Smooth muscle cell (in vitro differentiated cells): ENCODE data around the gene ETV3L. TPM values are rescaled to one million over a fixed set of nuclear protein-coding genes. Genes with fewer than 3 reads are reported as not detected.
A peak's percentile ranks its signal among the peaks of the same experiment; 100 is the strongest.

Experiments used
- DNase-seq: peaks from one replicate; lab custom pipeline; 2025; ENCODE audit not compliant: unreplicated experiment; lab: John Stamatoyannopoulos, UW
- H2AFZ ChIP-seq: fragments of 200-600 bp; sonication (generic); 2 replicates; pipeline ENCODE4 v1.6.0; 2016; ENCODE audit warnings: antibody characterized with exemption, low read depth, mild to moderate bottlenecking
- H3F3A ChIP-seq: fragments of 200-600 bp; sonication (generic); 2 replicates; pipeline ENCODE4 v1.6.0; 2017; ENCODE audit warnings: antibody characterized with exemption, low read depth
- H3K27ac ChIP-seq: fragments of 200-600 bp; sonication (generic); 2 replicates; pipeline ENCODE4 v1.5.1; 2016; ENCODE audit warnings: low read depth, mild to moderate bottlenecking
- H3K27me3 ChIP-seq: fragments of 200-600 bp; sonication (generic); 2 replicates; pipeline ENCODE4 v1.6.1; 2016; ENCODE audit warnings: low read depth, mild to moderate bottlenecking
- H3K36me3 ChIP-seq: fragments of 200-600 bp; sonication (generic); 2 replicates; pipeline ENCODE4 v1.5.1; 2016; ENCODE audit warnings: low read depth
- H3K4me1 ChIP-seq: fragments of 200-600 bp; sonication (generic); 2 replicates; pipeline ENCODE4 v1.5.1; 2016; ENCODE audit warnings: low read depth
- H3K4me2 ChIP-seq: fragments of 200-600 bp; sonication (generic); 2 replicates; pipeline ENCODE4 v1.6.0; 2016; ENCODE audit warnings: mild to moderate bottlenecking
- H3K4me3 ChIP-seq: fragments of 200-600 bp; sonication (generic); 2 replicates; pipeline ENCODE4 v1.5.1; 2016; ENCODE audit warnings: mild to moderate bottlenecking
- H3K79me2 ChIP-seq: fragments of 200-600 bp; sonication (generic); 2 replicates; pipeline ENCODE4 v1.6.0; 2016; ENCODE audit warnings: low read depth, mild to moderate bottlenecking
- H3K9ac ChIP-seq: fragments of 200-600 bp; sonication (generic); 2 replicates; pipeline ENCODE4 v1.6.0; 2016; ENCODE audit warnings: low read depth
- H3K9me3 ChIP-seq: fragments of 200-600 bp; sonication (generic); replicated peaks from 2 replicates; pipeline ENCODE4 v1.5.1; 2016; ENCODE audit warnings: low read depth
- H4K20me1 ChIP-seq: fragments of 200-600 bp; sonication (generic); 2 replicates; pipeline ENCODE4 v1.6.0; 2016; ENCODE audit warnings: low read depth
- CTCF ChIP-seq: fragments of 200-600 bp; sonication (generic); IDR thresholded peaks from 2 replicates; pipeline ENCODE4 v1.5.1; 2017; ENCODE audit warnings: borderline replicate concordance, mild to moderate bottlenecking, antibody characterized with exemption; ENCODE audit not compliant: insufficient read depth, poor library complexity, severe bottlenecking
- WGBS: methylation state at CpG from one replicate; pipeline ENCODE4 v1.1.7; 2016; ENCODE audit warnings: low lambda C conversion rate; 5-methylcytosine and 5-hydroxymethylcytosine counted together
- polyA plus RNA-seq: library from polyadenylated mRNA; unstranded; fragments of >200 nt; fragmentation: Nextera tagmentation; extraction: Ambion mirVana; gene quantifications from 2 replicates; pipeline ENCODE4 v1.2.1, GENCODE V29; 2016
- total RNA-seq: library from RNA; depleted of rRNA; stranded (reverse); fragments of >200 nt; gene quantifications from 2 replicates; pipeline ENCODE4 v1.2.3, GENCODE V29; 2014

Gene ETV3L
- total and polyA plus RNA-seq, 2 experiments from 2014 or later, result not detected

DNA sequence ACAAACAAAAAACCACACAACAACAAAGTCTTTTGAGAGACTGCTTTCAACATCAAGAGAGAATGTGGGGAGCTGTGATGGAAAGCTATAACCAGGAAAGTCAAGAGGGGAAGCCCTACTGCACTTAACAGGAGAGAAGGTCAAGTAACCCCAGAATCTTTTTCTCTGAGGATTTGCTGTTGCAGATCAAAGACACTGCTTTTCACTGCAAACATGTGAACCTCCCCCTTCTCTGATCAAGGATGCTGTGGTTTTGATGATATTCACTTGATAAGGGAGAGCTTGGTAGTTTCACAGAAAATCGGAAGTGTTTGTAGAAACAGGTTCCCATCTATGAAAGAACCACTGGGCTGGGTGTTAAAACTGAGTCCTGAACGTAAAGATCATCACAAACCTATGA is 33.8 kb upstream of the ETV3L start:
- Histone ChIP-seq H3K27ac (peak overlapping the region; percentile 99), H3K4me3 (no peak overlapping the region), H3K4me2 (no peak overlapping the region), H3K36me3 (peaks cover 30% of the 10 kb centered on the region), H3K4me1 (peaks cover 11% of the 10 kb centered on the region), H3K9me3 (no peaks in the 10 kb centered on the region), H4K20me1 (peaks cover 91% of the 10 kb centered on the region), H3K27me3 (no peaks in the 10 kb centered on the region), H3K9ac (no peak overlapping the region), H3K79me2 (peaks cover 57% of the 10 kb centered on the region), H2AFZ (no peak overlapping the region), H3F3A (peaks cover 30% of the 10 kb centered on the region)
- TF ChIP-seq CTCF, result no peak
- WGBS, result 68% methylated on average over 2 of the region's 2 CpGs
- no peak for DNase-seq

DNA sequence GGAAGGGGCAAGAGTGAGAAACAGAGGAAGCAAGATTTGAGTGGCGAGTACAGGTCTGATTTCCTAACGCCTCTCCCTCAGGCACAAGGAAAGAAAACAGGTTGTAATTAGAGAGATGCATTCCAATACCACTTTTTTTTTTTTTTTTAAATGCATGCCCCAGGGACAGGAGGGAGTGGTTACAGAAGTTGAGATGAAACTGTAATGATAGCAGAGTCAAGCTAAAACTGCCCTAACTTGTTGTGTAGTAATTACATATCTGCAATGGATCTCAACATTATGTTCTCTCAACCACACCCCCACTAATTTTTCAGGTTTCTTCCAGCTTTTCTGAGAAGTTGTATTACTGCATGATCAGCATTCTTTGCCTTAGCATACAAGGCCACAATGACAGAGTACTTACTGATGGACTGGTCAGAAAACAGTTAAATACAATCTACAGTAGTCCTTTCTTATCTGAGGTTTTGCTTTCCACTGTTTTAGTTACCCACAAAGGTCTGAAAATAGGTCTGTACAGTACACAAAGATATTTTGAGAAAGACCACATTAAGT is 33.1 kb upstream of the ETV3L start:
- Histone ChIP-seq H2AFZ (no peak overlapping the region), H3K9ac (no peak overlapping the region), H3K27me3 (no peaks in the 10 kb centered on the region), H3K9me3 (no peaks in the 10 kb centered on the region), H3K4me3 (no peak overlapping the region), H3K4me2 (peak overlapping the region; percentile 12), H4K20me1 (peaks cover 96% of the 10 kb centered on the region), H3K4me1 (peaks cover 11% of the 10 kb centered on the region), H3K79me2 (peaks cover 56% of the 10 kb centered on the region), H3F3A (peaks cover 28% of the 10 kb centered on the region), H3K27ac (peak overlapping the region; percentile 99), H3K36me3 (peaks cover 30% of the 10 kb centered on the region)
- WGBS, result 76% methylated on average over 2 of the region's 2 CpGs
- DNase-seq, result no peak
- TF ChIP-seq CTCF, result no peak

DNA sequence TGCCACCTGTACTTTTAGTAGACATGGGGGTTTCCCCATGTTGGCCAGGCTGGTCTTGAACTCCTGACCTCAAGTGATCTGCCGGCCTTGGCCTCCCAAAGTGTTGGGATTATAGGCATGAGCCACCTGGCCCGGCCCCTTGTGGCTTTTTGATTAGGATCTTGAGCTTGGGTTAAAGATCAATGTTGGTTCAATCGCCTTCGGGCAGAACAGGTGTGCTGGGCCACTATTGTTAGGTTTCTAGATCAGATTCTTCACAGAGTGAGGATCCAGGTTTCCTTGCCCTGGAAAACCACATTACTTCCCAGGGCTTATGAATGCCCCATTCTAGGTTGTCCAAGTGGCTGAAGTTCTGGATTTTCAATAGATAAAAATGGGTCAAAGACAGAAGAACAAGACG is 32.5 kb upstream of the ETV3L start:
- Histone ChIP-seq H3K4me1 (peaks cover 10% of the 10 kb centered on the region), H3K4me2 (no peak overlapping the region), H3K27ac (no peak overlapping the region), H2AFZ (no peak overlapping the region), H3K36me3 (peaks cover 30% of the 10 kb centered on the region), H3F3A (peaks cover 24% of the 10 kb centered on the region), H3K9ac (no peak overlapping the region), H3K9me3 (no peaks in the 10 kb centered on the region), H4K20me1 (peaks cover 96% of the 10 kb centered on the region), H3K27me3 (no peaks in the 10 kb centered on the region), H3K4me3 (no peak overlapping the region), H3K79me2 (peaks cover 52% of the 10 kb centered on the region)
- DNase-seq, result no peak
- TF ChIP-seq CTCF, result no peak
- WGBS, result 64% methylated on average over 5 of the region's 5 CpGs

DNA sequence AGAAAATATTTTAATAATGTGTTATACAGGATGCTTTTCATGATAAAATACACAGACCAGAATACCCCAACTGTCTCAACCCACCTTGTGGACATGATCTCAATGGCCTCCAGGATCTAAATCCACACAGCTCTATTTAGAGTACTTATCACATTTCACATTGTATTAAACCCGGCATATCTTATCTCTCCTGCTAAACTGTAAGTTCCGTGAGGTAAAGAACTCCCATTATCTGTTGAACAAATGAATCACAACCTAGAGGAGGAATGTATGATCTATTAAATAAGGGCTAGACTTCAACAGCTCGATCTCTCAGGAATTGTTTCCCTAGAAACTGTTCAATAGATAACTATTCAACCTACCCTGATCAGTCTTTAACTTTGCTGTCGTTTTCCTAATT is 31.7 kb upstream of the ETV3L start:
- Histone ChIP-seq H3K9ac (no peak overlapping the region), H3K27me3 (no peaks in the 10 kb centered on the region), H3K79me2 (peaks cover 44% of the 10 kb centered on the region), H3F3A (peaks cover 21% of the 10 kb centered on the region), H3K9me3 (no peaks in the 10 kb centered on the region), H3K4me2 (no peak overlapping the region), H3K4me1 (peaks cover 1% of the 10 kb centered on the region), H2AFZ (no peak overlapping the region), H3K27ac (no peak overlapping the region), H4K20me1 (peaks cover 95% of the 10 kb centered on the region), H3K36me3 (peaks cover 30% of the 10 kb centered on the region), H3K4me3 (no peak overlapping the region)
- no peak for TF ChIP-seq CTCF
- DNase-seq, result no peak
- WGBS, result 81% methylated on average over 4 of the region's 4 CpGs
